ENCODE measurements around the gene NUP50.

The NUP50 gene

GRCh38 chr22:45139693-45140092, 24.0 kb upstream of the NUP50 start:
- no peaks in the 10 kb centered on the region for H3K27me3 ChIP-seq (replicated peaks)
- H3K27ac ChIP-seq, result no peak overlapping the region
- no peak overlapping the region for H3K4me3 ChIP-seq (ENCODE audit: low read depth, low read length)
- no peak for TF ChIP-seq CTCF (IDR thresholded peaks at IDR 0.05; ENCODE audit: low read depth, low read length, missing control alignments)
- no peaks in the 10 kb centered on the region for H3K36me3 ChIP-seq (replicated peaks)
- no peak for DNase-seq
- in situ Hi-C loops (cut with HindIII; ENCODE audit: low pct_ligation_motif_present, low sequenced_read_pairs), result no loop called here

DNA sequence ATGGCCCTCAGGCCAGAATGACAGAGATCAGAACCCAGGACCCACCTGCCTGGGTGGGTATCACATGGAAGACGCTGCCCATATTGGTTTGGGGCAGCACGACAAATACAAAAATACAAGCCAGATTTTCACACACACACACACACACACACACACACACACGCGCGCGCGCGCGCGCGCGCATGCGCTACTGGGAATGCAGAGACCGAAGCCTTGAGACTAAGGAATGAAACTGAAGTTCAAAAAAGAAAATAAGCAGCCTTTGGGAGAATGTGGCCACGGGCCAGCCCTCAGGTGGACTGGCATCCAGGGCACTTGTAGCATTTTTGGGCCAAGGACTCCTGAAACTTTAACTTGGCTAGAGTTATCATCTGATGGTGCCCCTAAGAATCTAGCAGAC, 21.3 kb upstream of the NUP50 start:
- no peak overlapping the region for H3K27ac ChIP-seq
- no peak for DNase-seq
- TF ChIP-seq CTCF (IDR thresholded peaks at IDR 0.05; ENCODE audit: low read depth, low read length, missing control alignments), result no peak
- no peaks in the 10 kb centered on the region for H3K27me3 ChIP-seq (replicated peaks)
- H3K4me3 ChIP-seq (ENCODE audit: low read depth, low read length), result no peak overlapping the region
- no peaks in the 10 kb centered on the region for H3K36me3 ChIP-seq (replicated peaks)
- in situ Hi-C loops (cut with HindIII; ENCODE audit: low pct_ligation_motif_present, low sequenced_read_pairs), result no loop called here

DNA sequence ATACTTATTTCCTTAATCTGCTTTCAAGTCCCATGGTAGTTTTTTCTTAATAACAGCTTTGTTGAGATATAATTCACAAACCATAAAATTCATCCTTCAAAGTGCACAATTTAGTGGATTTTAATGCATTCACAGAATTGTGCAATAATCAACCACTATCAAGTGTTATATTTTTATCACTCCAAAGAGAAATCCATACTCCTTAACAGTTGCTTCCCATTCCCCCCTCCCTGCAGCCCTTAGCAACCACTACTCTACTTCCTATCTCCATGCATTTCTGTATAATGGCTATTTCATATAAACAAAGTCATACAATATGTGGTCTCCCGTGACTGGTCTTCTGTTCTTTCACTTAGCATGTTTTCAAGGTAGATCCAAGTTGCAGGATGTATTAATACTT, 18.8 kb upstream of the NUP50 start:
- Histone ChIP-seq H3K4me3 (ENCODE audit: low read depth, low read length) (no peak overlapping the region), H3K27ac (no peak overlapping the region), H3K36me3 (replicated peaks) (no peaks in the 10 kb centered on the region), H3K27me3 (replicated peaks) (no peaks in the 10 kb centered on the region)
- no peak for TF ChIP-seq CTCF (IDR thresholded peaks at IDR 0.05; ENCODE audit: low read depth, low read length, missing control alignments)
- DNase-seq, result no peak
- in situ Hi-C loops (cut with HindIII; ENCODE audit: low pct_ligation_motif_present, low sequenced_read_pairs), result no loop called here

- no peak overlapping the region for H3K4me3 ChIP-seq (ENCODE audit: low read depth, low read length)
- no peak for TF ChIP-seq CTCF (IDR thresholded peaks at IDR 0.05; ENCODE audit: low read depth, low read length, missing control alignments)
- H3K27ac ChIP-seq, result no peak overlapping the region
- in situ Hi-C loops (cut with HindIII; ENCODE audit: low pct_ligation_motif_present, low sequenced_read_pairs), result no loop called here
- no peak for DNase-seq
- H3K27me3 ChIP-seq (replicated peaks), result no peaks in the 10 kb centered on the region
- H3K36me3 ChIP-seq (replicated peaks), result no peaks in the 10 kb centered on the region
These were observed 14.1 kb upstream of the NUP50 start for GRCh38 chr22:45149671-45150070.

GRCh38 chr22:45150139-45150538, 13.6 kb upstream of the NUP50 start:
- no peaks in the 10 kb centered on the region for H3K36me3 ChIP-seq (replicated peaks)
- H3K27ac ChIP-seq, result no peak overlapping the region

More at GRCh38 chr22:45150139-45150538, 13.6 kb upstream of the NUP50 start:
- no peak overlapping the region for H3K4me3 ChIP-seq (ENCODE audit: low read depth, low read length)
- DNase-seq, result no peak
- no peak for TF ChIP-seq CTCF (IDR thresholded peaks at IDR 0.05; ENCODE audit: low read depth, low read length, missing control alignments)
- no peaks in the 10 kb centered on the region for H3K27me3 ChIP-seq (replicated peaks)
- in situ Hi-C loops (cut with HindIII; ENCODE audit: low pct_ligation_motif_present, low sequenced_read_pairs), result no loop called here

All from brain microvascular endothelial cell (primary cell).